Measurements from ENCODE around the gene MMP11.

Gene MMP11

DNA sequence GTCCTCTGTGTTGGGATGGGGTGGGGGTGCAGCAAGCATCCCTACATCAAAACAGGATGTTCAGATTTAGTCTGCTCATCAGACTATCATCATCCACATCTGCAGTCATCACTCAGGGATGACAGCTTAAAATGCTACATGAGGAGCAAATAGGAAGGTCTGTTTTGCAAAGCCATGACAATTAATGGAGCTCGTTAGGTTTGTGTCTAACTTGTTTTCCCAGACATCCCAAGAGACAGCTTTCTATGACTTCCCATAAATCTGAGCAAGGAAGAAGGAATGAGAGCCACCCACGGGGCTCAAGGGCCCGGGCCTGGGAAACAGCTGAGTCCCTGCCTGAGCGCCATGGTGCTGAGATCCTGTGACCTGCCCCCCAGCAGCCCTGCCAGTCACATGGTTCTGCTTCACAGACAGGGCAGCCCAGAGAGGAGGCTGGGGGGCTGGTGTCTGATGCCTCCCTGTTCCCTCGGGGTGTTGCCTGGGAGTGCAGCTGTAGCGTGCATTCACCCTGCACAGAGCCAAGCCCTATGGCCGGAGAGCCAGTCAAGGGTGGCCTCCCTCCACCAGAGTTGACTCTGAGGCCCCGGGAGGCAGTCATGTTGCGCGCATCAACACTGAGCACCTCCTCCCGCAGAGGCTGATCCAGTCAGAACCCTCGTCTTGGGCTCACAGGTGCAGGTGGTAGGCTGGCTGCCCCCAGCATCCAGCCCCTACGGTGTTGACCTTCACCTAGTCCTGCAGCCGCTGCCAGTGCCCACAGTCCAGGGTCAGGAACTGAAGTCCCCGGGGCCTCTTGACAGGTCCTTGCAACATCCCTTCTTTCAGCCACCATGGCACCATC is 54.1 kb downstream of the MMP11 start:
- H3K27ac ChIP-seq, result no peak overlapping the region
- TF ChIP-seq, protein P1, sequence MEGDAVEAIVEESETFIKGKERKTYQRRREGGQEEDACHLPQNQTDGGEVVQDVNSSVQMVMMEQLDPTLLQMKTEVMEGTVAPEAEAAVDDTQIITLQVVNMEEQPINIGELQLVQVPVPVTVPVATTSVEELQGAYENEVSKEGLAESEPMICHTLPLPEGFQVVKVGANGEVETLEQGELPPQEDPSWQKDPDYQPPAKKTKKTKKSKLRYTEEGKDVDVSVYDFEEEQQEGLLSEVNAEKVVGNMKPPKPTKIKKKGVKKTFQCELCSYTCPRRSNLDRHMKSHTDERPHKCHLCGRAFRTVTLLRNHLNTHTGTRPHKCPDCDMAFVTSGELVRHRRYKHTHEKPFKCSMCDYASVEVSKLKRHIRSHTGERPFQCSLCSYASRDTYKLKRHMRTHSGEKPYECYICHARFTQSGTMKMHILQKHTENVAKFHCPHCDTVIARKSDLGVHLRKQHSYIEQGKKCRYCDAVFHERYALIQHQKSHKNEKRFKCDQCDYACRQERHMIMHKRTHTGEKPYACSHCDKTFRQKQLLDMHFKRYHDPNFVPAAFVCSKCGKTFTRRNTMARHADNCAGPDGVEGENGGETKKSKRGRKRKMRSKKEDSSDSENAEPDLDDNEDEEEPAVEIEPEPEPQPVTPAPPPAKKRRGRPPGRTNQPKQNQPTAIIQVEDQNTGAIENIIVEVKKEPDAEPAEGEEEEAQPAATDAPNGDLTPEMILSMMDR (conservative IDR thresholded peaks at IDR 0.05), result no peak
- TF ChIP-seq ZFX (IDR thresholded peaks at IDR 0.05), result no peak

DNA sequence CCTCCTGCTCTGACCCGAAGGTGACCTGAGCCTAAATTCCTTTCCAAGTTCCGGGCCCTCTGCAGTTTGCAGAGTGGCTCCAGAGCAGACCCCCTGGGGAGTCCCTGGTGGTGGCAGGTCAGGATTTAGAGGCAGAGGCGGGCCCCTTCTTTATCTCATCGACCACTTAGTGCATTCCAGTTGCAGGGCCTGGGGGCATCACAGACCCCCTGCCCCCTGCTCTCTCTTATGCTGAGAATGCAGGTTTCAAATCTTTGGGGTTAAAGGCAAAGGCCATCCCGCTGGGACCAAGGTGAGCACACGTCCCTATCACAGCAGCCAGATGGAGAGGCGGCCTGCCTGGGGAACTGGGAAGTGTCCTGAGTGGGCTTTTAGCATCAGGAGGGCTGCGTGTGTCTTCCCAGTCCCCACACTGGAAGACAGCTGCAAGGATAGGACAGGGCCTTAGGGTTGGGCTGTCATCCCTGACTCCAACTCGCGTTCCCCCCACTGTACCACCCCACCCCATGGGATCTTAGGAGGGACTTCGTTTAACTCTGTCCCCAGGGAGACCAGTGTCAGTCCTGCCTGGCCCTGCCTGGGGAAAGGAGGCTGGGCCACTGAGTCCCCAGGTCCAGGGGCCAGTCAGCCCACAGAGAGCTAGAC is 54.8 kb downstream of the MMP11 start:
- H3K27ac ChIP-seq, result no peak overlapping the region
- TF ChIP-seq, protein P1 (conservative IDR thresholded peaks at IDR 0.05), result no peak
- no peak for TF ChIP-seq ZFX (IDR thresholded peaks at IDR 0.05)

DNA sequence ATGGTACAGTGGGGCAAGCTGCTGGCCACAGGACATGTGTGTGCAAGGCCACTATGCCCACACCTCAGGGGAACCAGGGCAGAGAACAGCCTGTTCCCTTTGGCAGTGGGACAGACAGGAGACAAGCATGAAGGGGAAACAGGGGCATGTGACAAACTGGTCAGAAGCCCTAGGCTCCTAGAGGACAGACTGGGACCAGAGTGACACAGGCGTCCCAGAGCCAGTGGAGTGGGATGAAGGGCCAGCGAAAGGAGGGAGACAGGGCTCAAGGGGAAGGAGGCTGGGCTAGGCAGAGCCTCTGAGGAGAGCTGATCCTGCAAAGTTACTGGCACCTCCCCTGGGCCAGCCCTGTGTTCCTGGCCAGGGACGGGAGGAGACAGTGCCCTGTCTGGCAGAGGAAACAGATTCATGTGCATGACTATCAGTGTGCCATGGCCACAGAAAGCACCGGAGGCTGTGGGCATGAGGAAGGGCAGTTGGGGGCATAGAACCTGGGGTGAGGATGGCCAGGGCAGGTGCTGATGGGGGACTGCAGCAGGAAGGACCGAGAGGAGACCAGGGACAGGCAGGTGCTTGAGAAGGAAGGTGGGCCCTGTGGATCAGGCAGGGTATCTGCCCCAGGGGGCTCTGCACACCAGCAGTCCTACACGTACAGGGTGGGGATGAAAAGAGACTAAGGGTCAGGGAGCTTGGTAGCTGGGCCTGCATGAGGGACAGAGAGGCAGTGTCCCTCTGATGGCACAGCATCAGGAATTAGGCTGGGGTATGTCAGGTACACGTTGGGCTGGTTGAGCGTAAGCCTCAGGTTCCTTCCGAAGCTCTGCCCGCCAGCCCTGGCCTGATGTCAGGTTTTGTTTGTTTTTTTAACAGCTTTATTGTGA is 56.4 kb downstream of the MMP11 start:
- H3K27ac ChIP-seq, result no peak overlapping the region
- TF ChIP-seq, protein P1 (conservative IDR thresholded peaks at IDR 0.05), result no peak
- no peak for TF ChIP-seq ZFX (IDR thresholded peaks at IDR 0.05)

DNA sequence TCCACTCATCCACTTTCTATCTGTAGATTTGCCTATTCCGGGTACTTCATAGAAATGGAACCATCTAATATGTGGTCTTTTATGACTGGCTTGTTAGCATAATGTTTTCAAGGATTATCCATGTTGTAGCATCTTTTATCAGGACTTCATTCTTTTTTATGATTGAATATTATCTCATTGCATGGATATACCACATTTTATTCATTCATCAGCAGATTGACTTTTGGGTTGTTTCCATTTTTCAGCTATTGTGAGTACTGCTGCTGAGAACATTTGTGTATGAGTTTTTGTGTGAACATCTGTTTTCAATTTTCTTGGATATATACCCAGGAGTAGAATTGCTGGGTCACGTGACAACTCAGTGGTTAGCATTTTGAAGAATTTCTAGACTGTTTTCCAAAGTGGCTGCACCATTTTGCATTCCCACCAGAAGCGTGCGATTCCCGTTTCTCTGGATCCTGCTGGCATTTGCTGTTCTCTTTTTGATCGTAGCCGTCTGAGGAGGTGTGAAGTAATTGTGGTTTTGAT is 57.3 kb downstream of the MMP11 start:
- no peak overlapping the region for H3K27ac ChIP-seq
- no peak for TF ChIP-seq ZFX (IDR thresholded peaks at IDR 0.05)
- TF ChIP-seq, protein P1 (conservative IDR thresholded peaks at IDR 0.05), result no peak

DNA sequence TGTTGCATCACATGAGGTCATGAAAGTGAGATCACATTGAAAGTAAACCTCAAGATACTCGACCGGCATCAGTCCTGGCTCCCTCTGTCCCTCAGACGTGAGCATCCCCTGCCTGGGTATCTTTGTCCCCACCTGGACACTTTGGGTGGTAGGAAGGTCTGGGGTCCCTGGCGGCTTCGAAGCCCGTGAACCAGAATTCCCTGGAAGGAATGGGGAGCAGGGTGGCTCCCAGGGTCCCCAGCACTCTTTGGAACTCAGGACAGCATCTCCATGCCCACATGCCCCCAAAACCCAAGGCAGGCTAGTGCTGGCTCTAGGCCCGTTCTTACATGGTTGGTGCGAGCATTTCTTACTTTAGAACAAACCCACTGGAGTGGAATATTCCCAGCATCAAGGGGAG is 58.6 kb downstream of the MMP11 start:
- no peak overlapping the region for H3K27ac ChIP-seq
- no peak for TF ChIP-seq ZFX (IDR thresholded peaks at IDR 0.05)
- TF ChIP-seq, protein P1 (conservative IDR thresholded peaks at IDR 0.05), result no peak

DNA sequence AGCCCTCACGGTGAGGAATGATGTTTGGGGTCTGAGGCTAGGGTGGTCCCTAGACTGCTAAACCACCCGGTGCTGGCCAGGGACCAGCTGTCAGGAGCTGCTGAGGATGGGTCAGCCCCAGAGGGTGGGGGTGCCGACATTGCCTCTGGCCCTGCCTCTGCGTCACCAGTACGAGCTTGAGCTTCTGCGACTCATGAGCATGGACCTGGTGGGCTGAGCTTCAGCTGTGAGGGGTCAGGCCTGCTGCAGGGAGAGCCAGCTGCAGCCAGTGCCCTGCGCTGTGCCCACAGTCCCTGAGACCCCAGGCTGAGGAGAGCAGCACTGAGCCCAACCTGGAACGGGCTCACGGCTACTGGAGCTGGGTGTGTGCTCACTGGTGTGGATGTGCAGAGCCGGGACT is 59.1 kb downstream of the MMP11 start:
- H3K27ac ChIP-seq, result no peak overlapping the region
- TF ChIP-seq, protein P1 (conservative IDR thresholded peaks at IDR 0.05), result no peak
- TF ChIP-seq ZFX (IDR thresholded peaks at IDR 0.05), result no peak

All from C4-2B (cell line).